ENCODE results near the gene UTP14C.

The UTP14C gene

DNA sequence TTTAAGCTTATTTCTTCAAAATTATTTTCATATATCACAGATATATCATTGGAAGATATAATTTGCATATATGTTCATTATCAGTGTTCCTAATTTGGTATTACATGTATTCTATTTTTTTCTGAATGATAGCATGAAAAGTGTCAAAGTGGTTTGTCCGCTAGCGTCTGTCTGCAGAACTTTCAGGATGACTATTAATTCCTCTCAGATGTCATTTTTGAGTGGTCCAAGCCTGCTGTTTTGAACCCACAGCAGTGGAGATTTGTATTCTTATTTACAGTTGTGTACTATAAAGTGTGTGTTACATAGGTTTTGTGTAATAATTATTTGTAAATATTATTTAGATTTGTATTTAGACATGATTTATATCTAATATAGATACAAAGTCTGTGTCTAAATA is 8.5 kb downstream of the UTP14C start:
- no CpG with 5 or more reads among the region's 2 CpGs for WGBS (ENCODE audit: extremely low coverage, insufficient coverage, insufficient read length)
- Histone ChIP-seq H2AFZ (ENCODE audit: insufficient read depth, low read length, poor library complexity) (no peak overlapping the region), H3K14ac (ENCODE audit: low read length) (no peak overlapping the region), H3K27ac (ENCODE audit: low read depth, low read length) (no peak overlapping the region), H3K79me2 (ENCODE audit: control insufficient read depth, insufficient read depth, low read length, poor library complexity) (no peaks in the 10 kb centered on the region), H3K9me3 (ENCODE audit: insufficient read depth, low read depth, low read length) (peaks cover 2% of the 10 kb centered on the region), H2BK120ac (ENCODE audit: insufficient read depth, low read length, poor library complexity) (no peak overlapping the region), H2BK12ac (ENCODE audit: low read length) (no peak overlapping the region), H3K9ac (ENCODE audit: low read length) (no peak overlapping the region), H2AK5ac (ENCODE audit: low read length) (no peak overlapping the region), H3K23ac (ENCODE audit: low read length) (no peak overlapping the region), H3K79me1 (ENCODE audit: low read length) (no peaks in the 10 kb centered on the region), H2BK5ac (ENCODE audit: low read depth, low read length, poor library complexity) (no peak overlapping the region), H3K27me3 (ENCODE audit: insufficient read depth, low read length) (no peaks in the 10 kb centered on the region), H4K91ac (ENCODE audit: low read depth, low read length) (no peak overlapping the region), H3K4me2 (ENCODE audit: low read length) (no peak overlapping the region), H4K12ac (ENCODE audit: low read depth, low read length) (no peak overlapping the region), H3K4ac (ENCODE audit: low read depth, low read length) (no peak overlapping the region), H4K8ac (ENCODE audit: low read depth, low read length) (no peak overlapping the region), H3K36me3 (ENCODE audit: control insufficient read depth in 1 of 2, insufficient read depth in 2 of 2, low read length in 2 of 2) (peaks cover 6 to 14% of the 10 kb centered on the region in 2 experiments), H3K4me1 (ENCODE audit: control insufficient read depth in 1 of 2, insufficient read depth in 2 of 2, low read length in 2 of 2) (no peaks in the 10 kb centered on the region), H3K4me3 (ENCODE audit: low read depth, low read length) (no peak overlapping the region), H3K18ac (ENCODE audit: low read length) (no peak overlapping the region)
- DNase-seq, result no peak

DNA sequence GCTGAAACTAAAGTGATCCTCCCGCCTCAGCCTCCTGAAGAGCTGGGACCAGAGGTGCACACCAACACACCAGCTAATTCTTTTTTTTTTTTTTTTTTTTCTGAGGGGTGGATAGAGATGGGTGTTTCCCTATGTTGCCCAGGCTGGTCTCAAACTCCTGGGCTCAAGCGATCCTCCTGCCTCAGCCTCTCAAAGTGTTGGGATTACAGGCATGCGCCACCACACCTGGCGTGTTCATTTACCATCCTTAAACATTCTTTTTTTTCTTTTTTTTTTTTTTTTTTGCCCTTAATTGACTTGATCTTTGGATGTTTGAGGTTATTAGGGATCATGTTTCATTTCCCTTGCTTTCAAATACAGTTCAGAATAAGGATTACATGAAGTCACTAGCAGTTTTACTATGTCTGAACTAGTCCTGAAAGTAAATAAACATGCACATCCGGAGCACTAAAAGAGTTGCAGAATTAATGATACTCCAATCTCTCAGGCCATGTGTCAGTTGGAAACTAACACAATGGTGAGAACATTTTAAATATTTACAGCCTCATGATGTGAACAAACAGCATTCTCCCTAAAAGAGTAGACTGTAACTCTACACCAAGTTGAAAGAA is 10.2 kb downstream of the UTP14C start:
- Histone ChIP-seq H2BK120ac (ENCODE audit: insufficient read depth, low read length, poor library complexity) (no peak overlapping the region), H2BK12ac (ENCODE audit: low read length) (no peak overlapping the region), H2AFZ (ENCODE audit: insufficient read depth, low read length, poor library complexity) (no peak overlapping the region), H3K27ac (ENCODE audit: low read depth, low read length) (no peak overlapping the region), H3K36me3 (ENCODE audit: control insufficient read depth in 1 of 2, insufficient read depth in 2 of 2, low read length in 2 of 2) (peaks cover 2% of the 10 kb centered on the region in 2 experiments), H4K12ac (ENCODE audit: low read depth, low read length) (no peak overlapping the region), H3K4me3 (ENCODE audit: low read depth, low read length) (no peak overlapping the region), H3K18ac (ENCODE audit: low read length) (no peak overlapping the region), H3K14ac (ENCODE audit: low read length) (no peak overlapping the region), H4K91ac (ENCODE audit: low read depth, low read length) (no peak overlapping the region), H3K9me3 (ENCODE audit: insufficient read depth, low read depth, low read length) (no peaks in the 10 kb centered on the region), H3K4me2 (ENCODE audit: low read length) (no peak overlapping the region), H3K9ac (ENCODE audit: low read length) (no peak overlapping the region), H3K4me1 (ENCODE audit: control insufficient read depth in 1 of 2, insufficient read depth in 2 of 2, low read length in 2 of 2) (no peaks in the 10 kb centered on the region), H2AK5ac (ENCODE audit: low read length) (no peak overlapping the region), H3K4ac (ENCODE audit: low read depth, low read length) (no peak overlapping the region), H3K27me3 (ENCODE audit: insufficient read depth, low read length) (no peaks in the 10 kb centered on the region), H4K8ac (ENCODE audit: low read depth, low read length) (no peak overlapping the region), H3K79me1 (ENCODE audit: low read length) (no peaks in the 10 kb centered on the region), H3K79me2 (ENCODE audit: control insufficient read depth, insufficient read depth, low read length, poor library complexity) (no peaks in the 10 kb centered on the region), H3K23ac (ENCODE audit: low read length) (no peak overlapping the region), H2BK5ac (ENCODE audit: low read depth, low read length, poor library complexity) (no peak overlapping the region)
- WGBS (ENCODE audit: extremely low coverage, insufficient coverage, insufficient read length), result no CpG with 5 or more reads among the region's 5 CpGs
- no peak for DNase-seq

DNA sequence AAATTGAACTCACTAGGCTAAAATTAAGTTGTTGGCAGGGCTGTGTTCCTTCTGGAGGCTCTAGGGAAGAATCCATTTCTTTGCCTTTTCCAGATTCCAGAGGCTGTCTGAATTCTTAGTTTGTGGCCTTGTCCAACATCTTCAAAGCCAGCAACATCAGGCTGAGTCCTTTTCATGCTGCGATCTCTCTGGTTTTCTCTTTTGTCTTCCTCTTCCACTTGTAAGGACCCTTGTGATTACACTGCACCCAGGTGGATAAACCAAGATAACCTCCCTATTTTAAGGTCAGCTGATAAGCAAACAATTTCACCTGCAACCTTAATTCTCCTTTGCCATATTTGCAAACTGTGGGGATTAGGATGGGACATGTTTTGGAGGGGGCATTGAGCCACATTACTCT is 11.5 kb downstream of the UTP14C start:
- Histone ChIP-seq H3K14ac (ENCODE audit: low read length) (no peak overlapping the region), H3K9me3 (ENCODE audit: insufficient read depth, low read depth, low read length) (no peaks in the 10 kb centered on the region), H4K12ac (ENCODE audit: low read depth, low read length) (no peak overlapping the region), H3K79me2 (ENCODE audit: control insufficient read depth, insufficient read depth, low read length, poor library complexity) (no peaks in the 10 kb centered on the region), H3K36me3 (ENCODE audit: control insufficient read depth in 1 of 2, insufficient read depth in 2 of 2, low read length in 2 of 2) (no peaks in the 10 kb centered on the region), H2BK120ac (ENCODE audit: insufficient read depth, low read length, poor library complexity) (no peak overlapping the region), H2BK5ac (ENCODE audit: low read depth, low read length, poor library complexity) (no peak overlapping the region), H3K9ac (ENCODE audit: low read length) (no peak overlapping the region), H3K23ac (ENCODE audit: low read length) (no peak overlapping the region), H3K18ac (ENCODE audit: low read length) (no peak overlapping the region), H3K4ac (ENCODE audit: low read depth, low read length) (no peak overlapping the region), H2AFZ (ENCODE audit: insufficient read depth, low read length, poor library complexity) (no peak overlapping the region), H2AK5ac (ENCODE audit: low read length) (no peak overlapping the region), H3K4me1 (ENCODE audit: control insufficient read depth in 1 of 2, insufficient read depth in 2 of 2, low read length in 2 of 2) (no peaks in the 10 kb centered on the region), H3K4me3 (ENCODE audit: low read depth, low read length) (no peak overlapping the region), H3K27me3 (ENCODE audit: insufficient read depth, low read length) (no peaks in the 10 kb centered on the region), H4K91ac (ENCODE audit: low read depth, low read length) (no peak overlapping the region), H4K8ac (ENCODE audit: low read depth, low read length) (no peak overlapping the region), H3K27ac (ENCODE audit: low read depth, low read length) (no peak overlapping the region), H3K79me1 (ENCODE audit: low read length) (no peaks in the 10 kb centered on the region), H2BK12ac (ENCODE audit: low read length) (no peak overlapping the region), H3K4me2 (ENCODE audit: low read length) (no peak overlapping the region)
- DNase-seq, result no peak
- no CpG with 5 or more reads among the region's 1 CpG for WGBS (ENCODE audit: extremely low coverage, insufficient coverage, insufficient read length)

DNA sequence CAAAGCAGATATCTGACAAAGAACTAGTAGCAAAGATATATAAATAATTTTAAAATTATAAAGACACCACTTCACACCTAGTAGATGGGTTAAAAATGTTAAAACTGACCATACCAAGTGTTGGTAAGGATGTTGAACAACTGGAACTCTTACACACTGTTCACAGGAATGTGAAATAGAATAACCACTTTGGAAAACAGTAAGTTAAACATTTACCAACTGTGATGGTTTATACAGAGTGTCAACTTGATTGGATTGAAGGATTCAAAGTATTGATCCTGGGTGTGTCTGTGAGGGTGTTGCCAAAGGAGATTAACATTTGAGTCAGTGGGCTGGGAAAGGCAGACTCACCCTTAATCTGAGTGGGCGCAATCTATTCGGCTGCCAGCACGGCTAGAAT is 19.2 kb downstream of the UTP14C start:
- Histone ChIP-seq H4K12ac (ENCODE audit: low read depth, low read length) (no peak overlapping the region), H3K36me3 (ENCODE audit: control insufficient read depth in 1 of 2, insufficient read depth in 2 of 2, low read length in 2 of 2) (no peaks in the 10 kb centered on the region), H3K4ac (ENCODE audit: low read depth, low read length) (no peak overlapping the region), H2AK5ac (ENCODE audit: low read length) (no peak overlapping the region), H3K27ac (ENCODE audit: low read depth, low read length) (no peak overlapping the region), H3K14ac (ENCODE audit: low read length) (no peak overlapping the region), H3K79me1 (ENCODE audit: low read length) (no peaks in the 10 kb centered on the region), H3K9me3 (ENCODE audit: insufficient read depth, low read depth, low read length) (no peaks in the 10 kb centered on the region), H3K4me3 (ENCODE audit: low read depth, low read length) (no peak overlapping the region), H4K8ac (ENCODE audit: low read depth, low read length) (no peak overlapping the region), H3K9ac (ENCODE audit: low read length) (no peak overlapping the region), H3K18ac (ENCODE audit: low read length) (no peak overlapping the region), H2BK12ac (ENCODE audit: low read length) (no peak overlapping the region), H2BK5ac (ENCODE audit: low read depth, low read length, poor library complexity) (no peak overlapping the region), H3K4me2 (ENCODE audit: low read length) (no peak overlapping the region), H3K79me2 (ENCODE audit: control insufficient read depth, insufficient read depth, low read length, poor library complexity) (no peaks in the 10 kb centered on the region), H2AFZ (ENCODE audit: insufficient read depth, low read length, poor library complexity) (no peak overlapping the region), H2BK120ac (ENCODE audit: insufficient read depth, low read length, poor library complexity) (no peak overlapping the region), H3K4me1 (ENCODE audit: control insufficient read depth in 1 of 2, insufficient read depth in 2 of 2, low read length in 2 of 2) (no peaks in the 10 kb centered on the region), H4K91ac (ENCODE audit: low read depth, low read length) (no peak overlapping the region), H3K27me3 (ENCODE audit: insufficient read depth, low read length) (no peaks in the 10 kb centered on the region), H3K23ac (ENCODE audit: low read length) (no peak overlapping the region)
- no peak for DNase-seq
- WGBS (ENCODE audit: extremely low coverage, insufficient coverage, insufficient read length), result no CpG with 5 or more reads among the region's 3 CpGs

Measured in trophoblast cell (in vitro differentiated cells and primary cell).